Measurements from ENCODE around the gene PLCB4. TPM values are rescaled to one million over a fixed set of nuclear protein-coding genes. Genes with fewer than 3 reads are reported as not detected.

PLCB4 gene
- total RNA-seq, 4 donors from 2014 or later: 17.4 to 264 (median 28.1) TPM

DNA sequence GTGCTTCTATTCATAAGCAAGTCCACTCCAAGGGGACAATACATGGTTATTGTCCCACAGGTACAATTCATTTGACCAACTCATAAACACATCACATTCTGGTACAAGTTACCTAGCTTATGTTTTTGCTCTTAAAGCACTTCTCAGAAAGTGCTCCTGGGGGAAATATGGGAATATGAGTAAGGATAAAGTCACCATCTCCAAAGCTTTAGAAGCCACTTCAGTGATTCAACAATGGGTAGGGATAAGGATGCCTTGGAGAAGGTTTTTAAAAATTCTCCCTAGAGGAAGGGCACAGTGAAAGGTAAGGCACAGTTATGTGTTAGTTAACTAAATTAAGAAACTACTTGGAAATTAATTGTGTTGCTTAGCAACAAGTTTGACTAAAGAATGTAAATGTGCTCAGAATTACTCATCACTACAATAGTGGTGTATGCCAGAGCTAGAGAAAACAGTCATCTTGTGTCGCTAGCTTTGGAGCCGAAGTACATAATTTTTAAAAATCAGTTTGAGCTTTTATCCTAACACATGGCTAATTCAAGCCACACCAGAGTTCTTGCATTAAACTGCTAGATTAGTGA, 406.0 kb downstream of the PLCB4 start:
- DNase-seq: no peak
- Histone ChIP-seq H3K27ac (no peak overlapping the region), H3K36me3 (no peaks in the 10 kb centered on the region), H3K4me3 (no peak overlapping the region), H3K4me1 (no peaks in the 10 kb centered on the region), H3K27me3 (no peaks in the 10 kb centered on the region), H3K9me3 (no peaks in the 10 kb centered on the region)
- intact Hi-C loops (cut with DNase I; ENCODE audit: low total_unique reads): no loop called here
- TF ChIP-seq POLR2A (IDR thresholded peaks at IDR 0.05): no peak
- TF ChIP-seq, protein P1, sequence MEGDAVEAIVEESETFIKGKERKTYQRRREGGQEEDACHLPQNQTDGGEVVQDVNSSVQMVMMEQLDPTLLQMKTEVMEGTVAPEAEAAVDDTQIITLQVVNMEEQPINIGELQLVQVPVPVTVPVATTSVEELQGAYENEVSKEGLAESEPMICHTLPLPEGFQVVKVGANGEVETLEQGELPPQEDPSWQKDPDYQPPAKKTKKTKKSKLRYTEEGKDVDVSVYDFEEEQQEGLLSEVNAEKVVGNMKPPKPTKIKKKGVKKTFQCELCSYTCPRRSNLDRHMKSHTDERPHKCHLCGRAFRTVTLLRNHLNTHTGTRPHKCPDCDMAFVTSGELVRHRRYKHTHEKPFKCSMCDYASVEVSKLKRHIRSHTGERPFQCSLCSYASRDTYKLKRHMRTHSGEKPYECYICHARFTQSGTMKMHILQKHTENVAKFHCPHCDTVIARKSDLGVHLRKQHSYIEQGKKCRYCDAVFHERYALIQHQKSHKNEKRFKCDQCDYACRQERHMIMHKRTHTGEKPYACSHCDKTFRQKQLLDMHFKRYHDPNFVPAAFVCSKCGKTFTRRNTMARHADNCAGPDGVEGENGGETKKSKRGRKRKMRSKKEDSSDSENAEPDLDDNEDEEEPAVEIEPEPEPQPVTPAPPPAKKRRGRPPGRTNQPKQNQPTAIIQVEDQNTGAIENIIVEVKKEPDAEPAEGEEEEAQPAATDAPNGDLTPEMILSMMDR (IDR thresholded peaks at IDR 0.05): no peak

DNA sequence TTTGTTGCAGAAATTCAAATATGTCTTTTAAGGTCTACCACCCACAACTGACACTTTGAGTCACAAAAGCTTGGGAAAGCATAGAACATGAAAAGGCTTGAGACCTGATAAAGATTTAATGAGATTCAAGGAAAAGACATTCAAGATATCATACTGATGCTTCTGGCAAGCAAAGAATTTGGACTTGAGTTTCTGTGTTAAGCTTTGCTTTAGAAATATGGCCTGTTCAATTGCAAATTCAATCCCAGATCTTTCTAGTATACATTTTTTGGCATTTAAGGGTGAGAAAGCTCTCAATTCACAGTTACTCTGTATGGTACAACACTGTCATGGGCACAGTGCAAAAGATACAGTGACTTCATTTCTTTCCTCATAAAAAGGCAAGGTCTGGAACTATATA, 406.6 kb downstream of the PLCB4 start:
- Histone ChIP-seq H3K9me3 (no peaks in the 10 kb centered on the region), H3K4me3 (no peak overlapping the region), H3K4me1 (no peaks in the 10 kb centered on the region), H3K27ac (no peak overlapping the region), H3K27me3 (no peaks in the 10 kb centered on the region), H3K36me3 (no peaks in the 10 kb centered on the region)
- TF ChIP-seq, protein P1 (IDR thresholded peaks at IDR 0.05): no peak
- no peak for TF ChIP-seq POLR2A (IDR thresholded peaks at IDR 0.05)
- DNase-seq: no peak
- intact Hi-C loops (cut with DNase I; ENCODE audit: low total_unique reads): no loop called here

DNA sequence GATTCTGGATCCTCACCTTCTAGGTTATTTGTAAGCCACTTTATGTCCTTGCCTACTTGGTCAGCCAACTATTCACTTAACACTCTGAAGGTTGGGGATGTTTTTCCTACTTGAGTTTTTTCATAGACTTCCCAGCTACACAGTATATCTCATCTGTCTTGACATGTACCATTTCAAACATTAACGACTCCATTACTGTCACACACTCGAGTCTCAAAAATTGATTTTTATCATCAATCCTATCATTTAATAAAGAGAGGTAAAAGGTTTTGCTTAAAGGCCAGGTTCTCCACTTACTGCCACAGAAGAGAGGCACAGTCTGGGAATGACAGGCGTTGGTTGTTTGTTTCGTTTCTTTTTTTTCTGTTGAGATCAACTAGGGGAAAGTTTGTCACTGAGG, 407.3 kb downstream of the PLCB4 start:
- no peak overlapping the region for H3K27ac ChIP-seq
- H3K9me3 ChIP-seq: no peaks in the 10 kb centered on the region
- no peaks in the 10 kb centered on the region for H3K36me3 ChIP-seq
- no peaks in the 10 kb centered on the region for H3K27me3 ChIP-seq
- intact Hi-C loops (cut with DNase I; ENCODE audit: low total_unique reads): no loop called here
- no peak for TF ChIP-seq POLR2A (IDR thresholded peaks at IDR 0.05)
- H3K4me3 ChIP-seq: no peak overlapping the region
- no peak for DNase-seq
- no peaks in the 10 kb centered on the region for H3K4me1 ChIP-seq

DNA sequence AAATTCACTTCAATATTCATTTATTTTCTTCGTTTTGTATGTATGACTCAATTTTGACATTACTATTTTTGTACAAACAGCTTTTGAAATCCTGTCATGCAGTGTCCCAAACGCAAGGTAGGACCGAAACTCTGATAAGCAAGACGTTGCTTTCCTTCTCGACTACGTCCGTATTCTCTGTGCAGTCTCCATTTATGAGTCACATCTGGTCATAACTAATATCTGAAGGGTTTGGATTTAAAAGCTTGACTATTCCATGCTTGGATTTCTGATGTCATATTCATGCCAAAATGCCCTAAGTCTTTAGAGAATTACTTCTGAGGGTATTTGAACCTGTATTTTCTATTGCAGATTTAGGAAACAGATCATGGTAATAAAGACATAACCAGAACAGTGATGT, 407.8 kb downstream of the PLCB4 start:
- Histone ChIP-seq H3K4me1 (no peaks in the 10 kb centered on the region), H3K27ac (no peak overlapping the region), H3K27me3 (no peaks in the 10 kb centered on the region), H3K9me3 (no peaks in the 10 kb centered on the region), H3K36me3 (no peaks in the 10 kb centered on the region), H3K4me3 (no peak overlapping the region)
- DNase-seq: no peak
- intact Hi-C loops (cut with DNase I; ENCODE audit: low total_unique reads): no loop called here
- no peak for TF ChIP-seq POLR2A (IDR thresholded peaks at IDR 0.05)
- TF ChIP-seq, protein P1 (IDR thresholded peaks at IDR 0.05): no peak

DNA sequence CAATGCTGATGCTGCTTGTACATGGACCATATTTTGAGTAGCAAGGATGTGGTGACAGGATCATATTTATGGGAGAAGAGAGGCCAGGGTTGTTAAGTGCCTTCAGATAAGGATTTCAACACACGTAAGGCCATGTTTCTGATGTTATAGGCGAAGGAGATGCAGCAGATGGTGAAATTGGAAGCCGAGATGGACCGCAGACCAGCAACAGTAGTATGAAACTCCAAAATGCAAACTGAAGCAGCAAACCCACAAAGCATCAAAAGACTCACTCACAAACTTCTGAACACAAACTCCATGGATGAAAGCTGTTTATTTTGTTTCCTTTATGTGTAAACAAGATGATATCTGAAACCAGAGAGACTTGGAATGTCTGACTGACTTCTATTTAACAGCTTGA, 409.9 kb downstream of the PLCB4 start:
- no peaks in the 10 kb centered on the region for H3K4me1 ChIP-seq
- H3K36me3 ChIP-seq: no peaks in the 10 kb centered on the region
- H3K9me3 ChIP-seq: no peaks in the 10 kb centered on the region
- H3K27ac ChIP-seq: no peak overlapping the region
- no peak for TF ChIP-seq POLR2A (IDR thresholded peaks at IDR 0.05)
- TF ChIP-seq, protein P1 (IDR thresholded peaks at IDR 0.05): no peak
- intact Hi-C loops (cut with DNase I; ENCODE audit: low total_unique reads): no loop called here
- no peaks in the 10 kb centered on the region for H3K27me3 ChIP-seq
- DNase-seq: no peak
- H3K4me3 ChIP-seq: no peak overlapping the region

DNA sequence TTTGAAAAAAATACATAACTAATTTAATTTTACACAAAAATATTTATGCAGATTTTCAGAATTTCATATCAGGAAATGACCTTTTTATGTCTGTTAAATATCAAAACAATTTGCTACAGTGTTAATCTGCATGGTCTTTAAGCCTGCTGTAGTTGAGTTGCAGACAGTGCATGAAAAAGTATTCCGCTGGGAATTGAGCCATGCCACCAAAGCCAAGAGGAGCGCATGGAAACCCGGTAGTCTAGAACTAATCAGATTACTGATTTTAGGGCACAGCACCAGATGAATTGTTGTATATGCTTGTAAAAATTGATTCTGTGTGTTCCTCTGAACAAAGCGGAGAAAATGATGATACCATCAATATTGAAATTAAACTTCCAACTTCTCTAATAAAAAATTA, 411.2 kb downstream of the PLCB4 start:
- H3K4me1 ChIP-seq: no peaks in the 10 kb centered on the region
- no peak for DNase-seq
- H3K4me3 ChIP-seq: no peak overlapping the region
- no peak overlapping the region for H3K27ac ChIP-seq
- no peaks in the 10 kb centered on the region for H3K9me3 ChIP-seq
- H3K27me3 ChIP-seq: no peaks in the 10 kb centered on the region
- no peaks in the 10 kb centered on the region for H3K36me3 ChIP-seq
- TF ChIP-seq POLR2A (IDR thresholded peaks at IDR 0.05): no peak
- TF ChIP-seq, protein P1 (IDR thresholded peaks at IDR 0.05): no peak
- intact Hi-C loops (cut with DNase I; ENCODE audit: low total_unique reads): no loop called here
